Measurements from ENCODE around the gene IVD. TPM values are rescaled to one million over a fixed set of nuclear protein-coding genes. Genes with fewer than 3 reads are reported as not detected.

Gene IVD
- total RNA-seq, 2 experiments from 2014 or later = 68.8 to 72.3 TPM

DNA sequence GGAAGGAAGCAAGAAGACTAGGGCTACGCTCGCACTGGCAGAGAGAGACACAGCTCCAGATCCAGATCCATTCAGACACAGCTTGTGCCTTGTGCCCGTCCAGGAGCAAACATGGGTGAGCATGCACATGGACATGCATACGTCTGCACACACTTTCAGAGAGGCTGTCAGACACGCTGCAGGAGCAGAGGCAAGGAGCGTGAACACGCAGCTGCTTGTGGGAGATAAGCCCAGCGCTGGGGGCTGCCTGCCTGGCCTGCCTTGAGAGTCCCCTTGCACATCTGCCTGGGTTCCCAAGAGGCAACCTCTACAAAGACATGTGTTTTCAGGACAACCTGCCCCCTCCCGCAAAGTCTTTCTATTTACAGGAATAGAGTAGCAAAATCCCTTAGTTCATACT lies 21.6 kb downstream of the IVD start:
- ChIA-PET POLR2A (no interaction called here), CTCF (no interaction called here)

DNA sequence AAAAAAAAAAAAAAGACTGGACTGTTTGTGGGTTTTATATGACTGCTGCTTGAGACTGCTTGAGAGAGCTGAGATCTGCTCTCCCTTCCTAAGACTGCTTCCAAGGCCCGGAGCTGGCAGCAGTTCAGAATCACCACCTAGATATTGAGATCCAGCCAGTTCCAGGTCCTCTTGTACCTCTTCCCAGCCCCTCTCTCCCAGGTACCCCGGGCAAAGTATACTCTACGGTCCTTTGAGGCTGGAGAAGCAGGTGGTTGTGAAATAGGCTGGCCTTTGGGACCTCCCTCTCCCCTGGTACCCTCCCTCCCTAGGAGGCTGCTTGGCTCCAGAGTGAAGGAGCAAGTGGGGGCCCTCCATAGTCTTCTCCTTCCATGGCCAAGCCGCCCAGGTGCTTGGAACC lies 22.6 kb downstream of the IVD start:
- POLR2A ChIA-PET = no interaction called here
- CTCF ChIA-PET = no interaction called here

DNA sequence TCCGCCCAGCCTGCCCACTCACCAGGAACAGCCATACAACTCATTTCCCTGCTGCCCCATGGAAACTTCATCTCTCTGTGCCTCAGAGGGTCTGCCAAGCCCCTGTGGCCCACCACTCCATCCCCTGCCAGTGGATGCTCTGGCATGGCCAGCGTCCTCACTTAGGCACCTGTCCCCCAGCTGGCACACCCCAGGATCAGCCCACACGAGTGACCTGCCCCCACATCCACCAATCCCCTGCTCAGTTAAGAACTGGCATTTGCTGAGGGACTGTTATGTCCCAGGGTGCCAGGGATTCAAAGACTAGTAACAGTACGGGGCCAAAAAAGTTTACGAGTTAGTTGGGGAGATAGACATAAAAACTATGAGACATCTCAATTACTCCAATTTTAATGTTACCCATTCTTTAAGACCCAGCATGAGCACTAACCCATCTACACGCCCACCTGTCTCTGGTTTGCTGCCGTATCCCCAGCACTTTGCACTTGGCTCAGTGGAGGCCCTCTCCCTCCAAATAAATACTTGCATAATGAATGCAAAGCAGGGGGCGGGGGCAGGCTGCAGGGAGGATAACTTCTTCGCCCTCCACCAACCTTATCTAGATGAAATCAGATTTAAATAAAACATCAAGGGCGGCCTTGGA lies 23.6 kb downstream of the IVD start:
- ChIA-PET POLR2A (no interaction called here), CTCF (no interaction called here)

DNA sequence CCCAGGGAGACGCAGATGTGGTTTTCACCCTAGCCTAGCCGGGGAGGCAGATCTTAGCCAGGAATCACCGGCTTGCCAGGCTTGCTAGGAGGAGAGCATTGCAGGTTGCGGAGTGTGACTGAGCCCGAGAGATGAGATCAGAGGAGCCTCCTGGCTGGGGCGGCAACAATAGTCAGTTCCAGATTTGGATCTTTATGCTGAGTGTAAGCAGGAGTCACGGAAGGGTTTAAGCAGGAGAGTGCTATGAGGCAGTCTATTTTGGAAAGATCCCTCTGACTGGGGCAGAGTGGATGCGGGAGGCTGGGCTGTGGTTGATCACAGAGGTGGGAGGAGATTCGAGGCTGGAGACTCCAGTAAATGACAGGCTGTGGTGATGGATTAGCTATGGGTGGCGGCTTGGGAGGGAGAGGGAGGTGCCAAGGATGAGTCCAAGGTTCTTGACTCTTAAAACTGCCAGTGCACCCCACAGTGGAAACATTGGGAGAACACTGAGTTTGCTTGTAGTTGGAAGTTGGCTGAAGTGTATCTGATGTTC lies 24.7 kb downstream of the IVD start:
- ChIA-PET POLR2A (no interaction called here), CTCF (no interaction called here)

DNA sequence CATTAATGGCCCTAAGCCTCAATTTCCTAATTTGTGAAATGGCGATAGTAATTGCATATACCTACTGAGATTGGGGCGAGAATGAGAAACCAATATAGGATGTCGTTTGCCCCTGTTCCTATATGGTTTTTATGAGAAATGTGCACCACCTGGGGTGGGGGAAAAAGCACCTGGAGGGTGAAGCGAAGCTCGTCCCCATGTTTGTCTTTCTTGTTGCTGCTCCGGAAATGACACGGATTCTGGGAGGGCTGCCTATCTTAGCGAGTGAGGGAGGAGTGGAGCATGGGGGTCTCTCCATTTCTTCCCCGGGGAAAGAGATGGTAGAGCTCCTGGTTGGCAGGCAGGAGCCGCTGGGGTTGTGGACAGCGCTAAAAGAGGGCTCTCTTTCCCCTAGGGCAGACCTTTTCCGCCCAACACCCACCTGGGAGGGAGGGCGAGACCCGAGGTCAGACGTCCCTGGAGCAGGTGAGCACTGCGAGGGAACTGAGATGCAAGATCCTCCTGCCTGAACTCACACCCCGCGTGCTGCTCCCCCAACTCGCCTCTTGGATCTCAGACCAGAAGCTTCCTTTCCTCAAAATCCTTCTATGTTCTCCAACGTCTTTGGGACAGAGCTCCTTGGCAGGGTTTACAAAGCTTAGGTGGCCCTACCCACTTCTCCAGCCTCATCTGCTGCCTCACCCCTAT lies 29.6 kb downstream of the IVD start:
- ChIA-PET POLR2A (interaction anchor here (0.9 kb wide), 1 partner anchor 35 kb away, joined by 3 read pairs; no protein-coding TSS in a partner anchor), CTCF (interaction anchor here (1.2 to 1.4 kb wide), 2 partner anchors 24 to 91 kb away, joined by 3 read pairs; no protein-coding TSS in a partner anchor)

DNA sequence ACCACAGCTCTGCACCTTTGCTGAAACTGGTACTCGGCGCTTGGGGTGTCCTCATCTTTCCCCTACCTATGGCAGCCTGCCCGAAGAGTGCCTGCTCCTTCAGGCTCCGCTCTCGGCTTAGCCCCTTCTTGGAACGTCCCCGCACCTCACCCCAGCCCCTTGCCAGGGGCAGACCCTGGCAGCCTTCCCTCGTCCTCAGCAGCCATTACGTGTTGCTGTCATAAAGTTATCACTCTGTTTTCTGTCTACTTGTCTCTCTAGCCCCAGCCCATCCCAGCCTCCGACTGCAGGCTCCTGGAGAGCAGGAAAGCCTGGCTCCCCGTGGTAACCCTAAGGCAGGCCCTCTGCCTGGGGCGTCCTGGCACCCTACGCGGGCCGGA lies 30.1 kb downstream of the IVD start:
- ChIA-PET POLR2A (interaction anchor here (0.6 to 0.9 kb wide), 2 partner anchors 34 to 40 kb away, joined by 3 to 6 read pairs; no protein-coding TSS in a partner anchor), CTCF (interaction anchor here (1.2 to 1.4 kb wide), 2 partner anchors 25 to 92 kb away, joined by 3 read pairs; no protein-coding TSS in a partner anchor)

DNA sequence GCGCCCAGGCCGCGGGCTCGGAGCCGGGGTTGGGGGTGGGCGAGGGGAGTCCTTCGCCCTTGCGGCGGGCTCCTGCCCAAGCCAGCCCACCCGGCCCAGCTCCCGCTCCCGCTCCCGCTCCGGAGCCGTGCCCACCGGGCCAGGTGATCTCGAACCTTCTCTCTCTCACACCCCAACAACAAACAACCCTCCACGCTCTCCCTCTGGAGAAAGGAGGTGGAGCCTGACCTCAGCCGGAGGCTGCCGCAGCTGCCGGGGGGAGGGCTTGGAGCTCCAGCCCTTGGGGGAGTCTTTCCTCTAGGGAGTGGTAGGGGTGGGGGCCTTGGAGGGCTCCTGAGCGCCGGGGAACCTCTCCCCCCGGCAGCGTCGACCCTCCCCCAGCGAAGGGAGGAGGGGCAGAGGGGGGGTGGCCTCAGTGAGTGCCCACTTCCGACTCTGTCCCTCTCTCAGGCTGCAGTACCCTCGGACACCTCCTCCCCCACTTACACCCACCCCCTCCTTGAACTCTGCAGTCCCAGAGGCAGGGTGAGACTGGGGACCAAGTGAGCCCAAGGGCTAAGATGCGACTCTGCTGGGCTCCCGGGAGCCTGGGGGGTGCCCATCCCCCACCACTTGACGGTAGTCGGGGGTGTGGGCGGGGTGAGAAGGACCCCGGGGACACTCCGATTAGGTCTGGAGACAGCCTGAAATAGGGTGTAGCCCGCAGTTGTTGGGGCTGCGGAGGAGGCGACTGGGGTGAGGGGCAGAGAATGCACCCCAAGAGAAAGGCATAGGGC lies 30.7 kb downstream of the IVD start:
- ChIA-PET POLR2A (interaction anchor here (0.6 kb wide), 1 partner anchor 40 kb away, joined by 6 read pairs; no protein-coding TSS in a partner anchor), CTCF (interaction anchor here (1.2 to 1.5 kb wide), 3 partner anchors 33 to 157 kb away, joined by 3 to 4 read pairs (median 3); no protein-coding TSS in a partner anchor)

DNA sequence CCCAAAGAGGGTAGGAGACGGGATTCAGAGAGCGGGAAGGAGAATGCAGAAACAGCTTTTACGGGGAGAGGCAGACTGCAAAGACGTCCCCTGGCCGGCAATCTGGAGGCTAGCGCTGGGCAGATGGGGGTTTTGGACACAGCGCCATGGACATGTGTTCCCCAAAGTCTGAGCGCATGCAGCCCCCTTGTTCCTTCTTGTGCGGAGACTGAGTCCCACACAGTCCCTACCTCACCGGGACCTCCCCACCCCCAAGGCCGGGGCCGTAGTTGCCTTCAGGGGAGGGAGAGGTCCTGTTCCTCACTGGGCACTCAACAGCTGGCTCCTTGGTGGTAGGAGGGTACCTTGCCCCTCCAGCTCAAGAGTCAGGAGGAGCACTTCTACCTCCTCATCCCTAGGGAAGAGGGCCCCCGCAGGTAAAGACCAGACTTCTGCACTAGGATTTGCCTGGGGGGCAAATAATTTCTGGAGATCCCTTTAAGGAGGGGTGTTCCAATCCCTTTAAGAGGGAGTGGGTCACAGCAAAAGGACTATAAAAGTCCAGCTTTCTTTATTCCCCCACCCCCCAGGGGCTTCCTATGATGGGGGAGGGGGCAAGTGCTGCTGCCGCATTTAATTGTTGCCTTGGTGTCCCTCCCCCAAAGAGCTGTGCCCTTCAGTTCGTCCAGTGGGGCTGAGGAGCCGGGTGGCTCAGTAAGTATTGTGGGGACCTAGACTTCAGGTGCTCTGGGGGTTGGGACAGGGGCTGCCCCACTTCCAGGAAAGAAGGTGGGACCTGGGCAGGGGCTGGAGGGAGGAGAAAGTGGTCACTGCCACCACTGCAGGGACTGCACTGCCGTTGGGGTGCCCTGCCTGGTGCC lies 31.5 kb downstream of the IVD start:
- POLR2A ChIA-PET = no interaction called here
- CTCF ChIA-PET = interaction anchor here (0.8 to 1.5 kb wide), 3 partner anchors 34 to 158 kb away, joined by 3 to 4 read pairs (median 3); no protein-coding TSS in a partner anchor

DNA sequence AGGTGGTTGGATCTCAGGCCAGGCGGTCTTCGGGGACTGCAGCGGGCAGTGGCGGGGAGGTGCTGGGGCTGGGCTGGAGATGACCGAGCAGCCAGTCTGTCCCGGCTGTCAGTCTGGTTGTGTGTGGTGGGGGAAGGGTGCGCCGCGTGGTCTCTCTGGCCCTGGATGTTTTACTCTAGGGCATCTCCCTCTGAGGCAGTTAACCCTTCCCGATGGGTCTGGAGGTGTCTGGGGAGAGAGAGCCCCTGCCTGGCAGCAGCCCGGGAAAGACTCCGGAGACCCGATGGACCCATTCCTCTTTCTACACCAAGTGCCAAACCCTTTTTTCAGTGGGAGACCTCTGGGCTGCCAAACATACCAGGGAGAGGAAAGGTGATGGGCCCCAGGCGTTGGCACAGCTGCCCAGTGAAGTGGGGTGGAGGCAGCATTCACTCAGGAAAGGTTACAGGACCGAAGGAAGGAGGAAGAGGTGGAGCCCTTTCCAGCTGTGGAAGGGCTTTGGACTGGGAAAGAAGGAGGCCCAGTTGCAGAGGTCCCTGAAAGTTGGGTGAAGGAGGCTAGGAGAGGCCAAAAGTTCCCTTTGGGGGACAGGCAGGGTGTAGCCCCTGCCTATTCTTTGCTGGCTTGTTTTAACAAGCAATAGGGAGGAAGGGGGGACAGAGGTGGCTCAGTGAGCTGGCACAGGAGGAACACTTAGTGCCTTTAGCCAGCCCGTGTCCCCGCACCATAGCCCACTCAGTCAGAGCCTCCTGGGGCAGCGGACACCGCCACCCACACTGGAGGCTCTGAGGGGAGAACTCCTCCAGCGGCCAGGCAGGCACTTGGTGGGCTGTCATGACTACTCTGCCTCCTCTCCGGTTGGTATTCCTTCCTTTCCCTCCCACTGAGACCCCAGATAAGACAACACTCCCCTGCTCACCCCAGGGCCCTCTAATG lies 32.4 kb downstream of the IVD start:
- ChIA-PET CTCF (interaction anchor here (1.5 to 2.3 kb wide), 2 partner anchors 16 to 34 kb away, joined by 4 to 7 read pairs; no protein-coding TSS in a partner anchor), POLR2A (no interaction called here)

DNA sequence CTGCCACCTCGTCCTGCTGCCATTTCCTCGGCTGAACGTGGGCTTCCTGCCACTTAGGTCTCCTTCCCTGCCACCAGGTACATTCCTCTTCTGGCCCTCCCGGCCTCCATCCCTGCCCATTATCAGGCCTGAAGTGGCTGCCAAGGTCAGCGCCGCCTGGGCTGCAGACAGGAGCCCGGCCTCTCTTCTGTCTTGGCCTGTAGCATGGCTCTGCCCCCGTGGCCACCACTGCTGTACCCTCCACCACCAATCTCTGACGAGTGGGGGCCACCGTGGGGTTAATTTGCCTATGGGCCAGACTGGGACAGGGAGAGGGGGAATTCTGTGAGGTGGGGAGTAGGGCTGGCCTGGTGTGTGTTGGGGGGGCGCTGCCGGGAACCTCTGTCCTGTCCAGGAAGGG lies 33.1 kb downstream of the IVD start:
- ChIA-PET CTCF (interaction anchor here (1.1 to 2.3 kb wide), 2 partner anchors 16 to 68 kb away, joined by 3 to 7 read pairs; no protein-coding TSS in a partner anchor), POLR2A (no interaction called here)

DNA sequence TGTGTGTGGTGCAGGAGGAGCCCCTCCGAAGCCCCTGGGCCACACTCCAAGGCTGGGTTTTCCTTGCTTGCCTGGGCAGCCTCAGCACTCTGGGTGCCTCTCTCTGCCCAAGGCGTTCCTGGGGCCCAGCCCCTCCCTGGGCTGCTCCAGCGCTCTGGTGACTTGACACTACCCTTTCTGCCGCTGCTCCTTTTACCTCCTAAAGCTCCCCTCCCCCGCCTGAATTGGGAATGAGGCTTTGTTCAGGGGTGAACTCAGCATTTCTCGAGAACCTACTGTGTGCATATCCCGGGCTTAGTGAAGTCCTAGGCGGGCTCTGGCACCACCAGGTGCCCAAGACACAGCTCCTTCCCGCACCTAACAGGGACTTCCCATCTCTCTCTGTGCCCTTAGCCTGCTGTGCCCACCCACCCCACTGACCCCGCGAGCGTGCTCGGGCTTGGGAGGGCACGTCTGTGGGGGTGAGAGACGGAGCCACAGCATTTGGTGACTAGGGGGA lies 33.9 kb downstream of the IVD start:
- ChIA-PET CTCF (interaction anchor here (1.1 to 2.3 kb wide), 6 partner anchors 17 to 165 kb away, joined by 3 to 7 read pairs (median 4); partner anchors contain the start of gene KNSTRN), POLR2A (interaction anchor here (1.4 to 1.5 kb wide), 2 partner anchors 13 to 131 kb away, joined by 4 to 5 read pairs; partner anchors contain the start of gene PLCB2)

DNA sequence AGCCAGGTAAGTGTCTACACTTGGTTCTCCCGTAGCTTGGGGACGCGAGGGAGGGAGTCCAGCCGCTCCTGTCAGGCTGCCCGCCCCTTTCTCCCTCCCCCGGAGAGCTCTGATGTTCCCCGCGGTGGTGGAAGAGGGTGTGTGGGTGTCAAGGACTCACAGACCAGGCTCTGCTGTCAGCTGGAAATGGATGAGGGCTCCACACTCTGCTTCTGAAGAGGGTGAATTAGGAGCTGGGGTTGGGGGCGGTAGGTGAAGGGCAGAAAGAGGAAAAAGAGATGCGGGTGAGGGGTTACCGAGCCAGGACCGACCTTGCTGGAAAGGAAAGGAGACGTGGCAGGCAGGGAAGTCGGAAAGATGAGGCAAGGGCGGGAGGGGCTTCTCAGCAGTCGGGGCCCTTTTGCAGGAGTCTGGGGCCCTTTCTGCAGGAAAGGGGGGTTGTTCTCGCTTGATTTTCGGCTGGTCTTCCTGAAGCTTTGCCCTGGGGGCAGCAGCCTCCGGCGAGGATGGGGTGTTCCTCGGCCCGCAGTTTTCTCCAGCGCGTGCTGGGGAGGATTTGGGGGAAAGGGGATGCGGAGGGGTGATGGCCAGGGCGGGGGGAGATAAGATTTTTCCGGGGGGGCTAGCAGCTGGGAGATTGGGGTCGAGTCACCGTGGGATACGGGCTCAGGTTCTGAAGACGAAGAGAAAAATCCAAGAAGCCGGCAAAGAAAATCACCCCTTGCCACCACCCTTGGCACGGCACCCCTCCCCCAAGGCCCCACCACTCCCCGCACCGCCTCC lies 34.6 kb downstream of the IVD start:
- ChIA-PET CTCF (interaction anchor here (1.1 to 2.3 kb wide), 6 partner anchors 18 to 166 kb away, joined by 3 to 7 read pairs (median 4); partner anchors contain the start of gene KNSTRN), POLR2A (interaction anchor here (0.5 to 1.5 kb wide), 4 partner anchors 13 to 1014 kb away, joined by 3 to 5 read pairs (median 4); partner anchors contain the start of genes IVD and PLCB2)

DNA sequence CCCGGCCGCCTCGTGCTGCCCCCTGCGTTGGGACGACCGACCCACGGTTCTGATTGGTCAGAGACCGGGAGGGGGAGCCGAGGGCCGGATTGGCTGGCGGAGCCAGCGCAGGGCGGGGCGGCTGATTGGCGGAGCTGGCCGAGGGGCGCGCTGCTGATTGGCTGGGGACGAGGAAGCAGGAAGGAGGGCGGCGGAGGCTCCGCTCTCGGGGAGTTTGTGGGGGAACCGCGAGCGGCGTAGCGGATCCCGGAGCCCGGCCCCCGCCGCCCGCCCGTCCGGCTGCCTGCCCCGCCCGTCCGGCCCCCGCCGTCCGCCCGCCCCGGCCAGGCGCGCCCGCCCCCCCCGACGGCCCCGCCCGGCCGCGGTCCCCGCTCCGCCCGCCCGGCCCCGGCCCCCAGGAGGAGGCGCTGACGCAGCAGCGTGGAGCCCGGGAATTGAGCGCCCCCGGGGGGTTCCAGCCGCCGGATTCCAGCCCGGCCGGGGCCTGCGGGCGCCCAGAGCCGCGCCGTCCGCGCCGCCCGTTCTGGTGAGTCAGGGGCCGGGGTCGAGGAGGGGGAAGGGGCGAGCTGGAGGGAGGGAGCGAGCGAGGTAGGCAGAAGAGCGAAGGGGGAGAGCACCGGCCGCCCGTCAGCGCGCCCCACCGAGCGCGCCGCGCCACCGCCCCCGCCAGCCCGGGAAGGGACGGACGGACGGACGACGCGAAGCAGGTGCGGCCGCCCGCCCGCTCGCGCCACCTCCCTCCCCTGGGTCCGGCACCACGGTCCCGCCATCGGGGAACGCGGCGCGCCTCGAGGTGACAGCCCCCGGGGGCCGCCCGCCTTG lies 35.4 kb downstream of the IVD start, which contains the start of gene BAHD1:
Gene BAHD1, plus strand, starts transcription at position 211 of the 822 bp plus-strand sequence. CDS start 17,512 bp downstream, outside the sequence.
- ChIA-PET CTCF (interaction anchor here (0.6 to 2.1 kb wide), 8 partner anchors 11 to 166 kb away, joined by 3 to 5 read pairs (median 3); partner anchors contain the start of gene PLCB2), POLR2A (interaction anchor here (0.5 to 1.5 kb wide), 5 partner anchors 12 to 1013 kb away, joined by 3 to 5 read pairs (median 4); partner anchors contain the start of genes IVD and PLCB2)

DNA sequence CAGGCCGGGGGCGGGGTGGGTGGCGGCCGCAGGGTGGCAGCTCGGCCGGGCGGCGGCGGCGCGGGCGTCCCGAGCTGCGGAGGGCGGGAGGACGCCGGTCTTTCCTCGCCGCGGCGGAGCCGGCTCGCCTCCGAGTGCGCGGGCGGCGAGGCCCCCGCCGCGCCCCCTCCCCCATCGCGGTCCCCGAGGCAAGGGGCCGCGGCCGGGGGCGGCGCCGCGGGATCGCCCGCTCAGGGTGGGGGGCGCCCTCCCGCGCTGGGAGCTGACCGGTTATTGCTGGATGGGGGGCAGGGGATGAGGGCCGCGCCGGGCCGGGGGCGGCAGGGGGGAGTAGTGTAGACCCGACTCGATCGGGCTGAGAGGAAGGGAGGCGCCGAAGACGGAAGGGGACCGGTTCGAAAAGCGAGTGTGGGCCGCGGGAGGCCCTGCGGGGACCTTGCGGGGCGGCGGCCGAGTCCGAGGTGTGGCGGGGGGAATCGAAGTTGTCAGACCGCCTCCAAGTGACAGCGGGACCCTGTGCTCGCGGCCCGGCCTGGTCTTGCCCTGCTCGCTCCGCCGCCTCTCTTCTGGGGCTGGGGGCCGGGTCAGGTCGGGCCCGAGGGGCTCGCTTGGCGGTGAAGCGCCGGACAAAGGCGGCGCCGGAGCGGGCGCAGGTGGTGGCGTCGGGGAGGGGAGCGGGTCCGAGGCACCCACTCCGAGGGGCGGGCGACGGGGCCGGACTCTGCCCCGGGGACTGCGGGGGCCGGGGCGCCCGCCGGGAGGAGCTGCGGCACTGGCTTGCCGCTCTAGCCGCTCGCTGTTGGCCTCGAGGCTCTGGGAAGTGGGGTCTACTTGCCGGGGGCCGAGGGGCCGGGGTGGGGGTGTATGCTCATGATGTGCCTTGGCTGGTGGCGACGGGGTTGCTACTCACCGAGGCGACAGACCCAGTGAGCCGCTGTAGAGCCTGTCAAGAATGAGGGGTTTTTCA lies 36.3 kb downstream of the IVD start:
- ChIA-PET POLR2A (interaction anchor here (1.5 kb wide), 1 partner anchor 36 kb away, joined by 3 read pairs; the partner anchor contains the start of gene IVD), CTCF (interaction anchor here (0.6 to 2.1 kb wide), 8 partner anchors 10 to 167 kb away, joined by 3 to 6 read pairs (median 4); no protein-coding TSS in a partner anchor)
